Measurements from ENCODE around the gene FADS3.

DNA sequence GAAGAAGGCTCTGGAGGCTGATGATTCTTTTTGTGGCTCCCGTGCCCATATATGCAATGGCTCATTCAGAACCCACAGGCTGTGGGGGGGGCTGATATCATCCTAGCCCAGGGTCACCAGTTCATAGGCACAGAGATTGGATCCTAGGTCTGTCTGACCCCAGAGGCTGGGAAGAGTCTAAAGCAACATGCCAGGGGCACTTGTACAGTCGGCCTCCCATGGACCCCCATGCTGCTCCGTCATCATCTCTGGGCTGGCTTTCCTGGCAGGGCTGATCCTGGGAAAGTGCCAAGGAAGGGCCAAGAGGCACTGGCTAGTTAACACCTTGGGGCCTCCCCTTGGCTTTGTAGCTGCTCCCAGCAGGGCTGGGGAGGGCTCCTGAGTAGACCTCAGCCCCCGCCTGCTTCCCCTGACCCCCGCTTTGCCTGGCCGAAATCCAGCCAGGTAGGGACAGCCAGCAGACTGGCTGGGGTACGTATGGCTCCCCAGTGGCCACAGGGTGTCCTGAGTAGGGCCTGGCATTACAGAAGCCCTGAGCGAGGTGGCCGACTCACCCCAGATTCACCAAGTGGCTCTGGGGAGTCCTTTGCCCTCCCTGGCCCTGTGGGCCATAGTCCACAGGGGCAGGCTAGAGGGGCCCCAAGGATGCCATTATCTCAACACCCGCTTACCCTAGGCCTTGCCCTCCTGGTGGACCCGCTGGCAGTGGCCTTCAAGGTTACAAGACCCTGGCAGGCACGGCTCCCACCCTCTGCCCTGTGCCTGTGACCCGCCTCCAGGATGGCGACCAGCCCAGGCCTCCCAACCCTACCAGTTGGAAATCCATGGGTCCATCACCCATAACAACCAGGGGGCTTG is 22.5 kb downstream of the FADS3 start:
- TF ChIP-seq, protein P1, sequence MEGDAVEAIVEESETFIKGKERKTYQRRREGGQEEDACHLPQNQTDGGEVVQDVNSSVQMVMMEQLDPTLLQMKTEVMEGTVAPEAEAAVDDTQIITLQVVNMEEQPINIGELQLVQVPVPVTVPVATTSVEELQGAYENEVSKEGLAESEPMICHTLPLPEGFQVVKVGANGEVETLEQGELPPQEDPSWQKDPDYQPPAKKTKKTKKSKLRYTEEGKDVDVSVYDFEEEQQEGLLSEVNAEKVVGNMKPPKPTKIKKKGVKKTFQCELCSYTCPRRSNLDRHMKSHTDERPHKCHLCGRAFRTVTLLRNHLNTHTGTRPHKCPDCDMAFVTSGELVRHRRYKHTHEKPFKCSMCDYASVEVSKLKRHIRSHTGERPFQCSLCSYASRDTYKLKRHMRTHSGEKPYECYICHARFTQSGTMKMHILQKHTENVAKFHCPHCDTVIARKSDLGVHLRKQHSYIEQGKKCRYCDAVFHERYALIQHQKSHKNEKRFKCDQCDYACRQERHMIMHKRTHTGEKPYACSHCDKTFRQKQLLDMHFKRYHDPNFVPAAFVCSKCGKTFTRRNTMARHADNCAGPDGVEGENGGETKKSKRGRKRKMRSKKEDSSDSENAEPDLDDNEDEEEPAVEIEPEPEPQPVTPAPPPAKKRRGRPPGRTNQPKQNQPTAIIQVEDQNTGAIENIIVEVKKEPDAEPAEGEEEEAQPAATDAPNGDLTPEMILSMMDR (IDR thresholded peaks at IDR 0.05): no peak
- TF ChIP-seq POLR2A (IDR thresholded peaks at IDR 0.05) (no peak), POLR2AphosphoS5 (IDR thresholded peaks at IDR 0.05) (no peak)

Measured in prostate gland (tissue), 2 donors.